GM12878 (cell line): ENCODE results near the gene JUND. TPM values are rescaled to one million over a fixed set of nuclear protein-coding genes. Genes with fewer than 3 reads are reported as not detected.

Experiments used
- ATAC-seq: fragments of 200-7000 bp; cut with Tn5 transposase; 3 replicates; pipeline ENCODE4 v1.9.1; 2020; ENCODE audit warnings: mild to moderate bottlenecking, moderate library complexity
- BruUV-seq: library from RNA; stranded (reverse); fragments of 400-500 nt; replicated peaks from 2 replicates; lab custom pipeline; 2021; lab: Mats Ljungman, UMichigan
- CTCF ChIA-PET: fragments of 300-600 bp; sonication (Branson Sonifier 250); formaldehyde crosslinking; extraction: SDS; loops from one replicate; lab custom pipeline; 2021; ENCODE audit warnings: inconsistent platforms; lab: Yijun Ruan, JAX
- POLR2A ChIA-PET: fragments of 350-600 bp; formaldehyde crosslinking; extraction: SDS; loops from one replicate; lab custom pipeline; 2021; ENCODE audit warnings: inconsistent platforms; lab: Charles Lee
- RAD21 ChIA-PET: fragments of 300-600 bp; sonication (Branson Sonifier 250); formaldehyde crosslinking; loops from one replicate; lab custom pipeline; 2023; ENCODE audit warnings: antibody characterized with exemption; ENCODE audit not compliant: unreplicated experiment; lab: Charles Lee
- SMC1A ChIA-PET: fragments of 300-600 bp; sonication (Branson Sonifier 250); formaldehyde crosslinking; loops from one replicate; lab custom pipeline; 2023; ENCODE audit not compliant: unreplicated experiment, uncharacterized antibody; lab: Charles Lee
- DNase-seq: peaks from one replicate; pipeline ENCODE4 v3.0.0-alpha.2; 2011; ENCODE audit warnings: low read depth, low spot score
- FAIRE-seq: peaks from 3 replicates; lab custom pipeline; 2011; peaks lifted over from hg19 to GRCh38; lab: Jason Lieb, UNC
- H2AFZ ChIP-seq: 2 replicates; pipeline ENCODE4 v1.6.0; 2011; ENCODE audit warnings: low read depth, low read length, control low read depth; ENCODE audit not compliant: control insufficient read depth
- H3K27ac ChIP-seq: 2 replicates; pipeline ENCODE4 v1.5.1; 2011; ENCODE audit warnings: control low read depth; ENCODE audit not compliant: control insufficient read depth, insufficient read depth
- H3K27me3 ChIP-seq, 2 experiments: replicated peaks in 1 of 2; 2 replicates each; pipeline versions ENCODE4 v1.6.0 to v1.6.1; 2011; ENCODE audit warnings: low read length in 1 of 2; ENCODE audit not compliant: control insufficient read depth in 2 of 2, insufficient read depth in 2 of 2
- H3K36me3 ChIP-seq, 2 experiments: 2 replicates each; pipeline ENCODE4 v1.5.1; 2011; ENCODE audit warnings: low read length in 1 of 2; ENCODE audit not compliant: control insufficient read depth in 2 of 2, insufficient read depth in 2 of 2
- H3K4me1 ChIP-seq: 2 replicates; pipeline ENCODE4 v1.6.1; 2011; ENCODE audit warnings: mild to moderate bottlenecking, low read length, moderate library complexity, mixed read lengths; ENCODE audit not compliant: control insufficient read depth, insufficient read depth
- H3K4me2 ChIP-seq: 2 replicates; pipeline ENCODE4 v1.6.0; 2011; ENCODE audit warnings: control low read depth; ENCODE audit not compliant: control insufficient read depth, insufficient read depth
- H3K4me3 ChIP-seq: fragments of 200-600 bp; sonication (generic); 2 replicates; pipeline ENCODE4 v1.5.1; 2016
- H3K79me2 ChIP-seq: 2 replicates; pipeline ENCODE4 v1.6.0; 2011; ENCODE audit warnings: low read length; ENCODE audit not compliant: control insufficient read depth, insufficient read depth
- H3K9ac ChIP-seq: 2 replicates; pipeline ENCODE4 v1.8.0; 2011; ENCODE audit warnings: low read length, control low read depth, mixed read lengths; ENCODE audit not compliant: control insufficient read depth, insufficient read depth
- H3K9me3 ChIP-seq: replicated peaks from 3 replicates; pipeline ENCODE4 v1.5.1; 2011; ENCODE audit warnings: mild to moderate bottlenecking, low read length; ENCODE audit not compliant: control insufficient read depth, insufficient read depth
- H4K20me1 ChIP-seq: 2 replicates; pipeline ENCODE4 v1.6.0; 2011; ENCODE audit not compliant: control insufficient read depth, insufficient read depth
- MYB ChIP-seq: fragments of 150-350 bp; IDR thresholded peaks from 2 replicates; pipeline ENCODE4 v1.6.1; 2014; ENCODE audit warnings: mild to moderate bottlenecking, low read depth, low read length, borderline replicate concordance
- PBX3 ChIP-seq: IDR thresholded peaks from 2 replicates; pipeline ENCODE4 v1.6.1; 2011; ENCODE audit warnings: mild to moderate bottlenecking, low read depth, low read length, moderate library complexity; ENCODE audit not compliant: insufficient replicate concordance
- SMAD1 ChIP-seq: fragments of 450-650 bp; IDR thresholded peaks from 2 replicates; pipeline ENCODE4 v1.6.1; 2018; ENCODE audit warnings: mild to moderate bottlenecking, low read depth; ENCODE audit not compliant: partially characterized antibody
- USF2 ChIP-seq: IDR thresholded peaks from 2 replicates; pipeline ENCODE4 v1.6.1; 2011; ENCODE audit warnings: low read depth, low read length, improper control_type of control experiment, borderline replicate concordance
- WGBS: methylation state at CpG from one replicate; pipeline ENCODE4 v1.1.6; 2016; ENCODE audit warnings: low lambda C conversion rate; ENCODE audit not compliant: insufficient replicate concordance, insufficient coverage; ENCODE audit errors: missing lambda C conversion rate; 5-methylcytosine and 5-hydroxymethylcytosine counted together
- in situ Hi-C: fragments of 300-500 bp; cut with MboI; formaldehyde crosslinking; loops from 9 replicates; pipeline ENCODE4 v1.14.3; 2018; ENCODE audit warnings: mixed read lengths
- intact Hi-C: fragments of 100-400 bp; cut with micrococcal nuclease; formaldehyde crosslinking; loops from one replicate; pipeline ENCODE4 v1.14.2; 2022; ENCODE audit not compliant: unreplicated experiment
- polyA plus RNA-seq, 11 experiments: library from polyadenylated mRNA; depleted of rRNA in 4 of 11; unstranded in 6 of 11; stranded (reverse) in 5 of 11; fragments of >200 nt; fragmentation: Nextera tagmentation in 4 of 11; fragmentation: Illumina TruSeq in 1 of 11; extraction: Ambion mirVana in 4 of 11; extraction: Trizol in 1 of 11; gene quantifications; 1 replicate in 1 of 11; 2 replicates in 10 of 11; pipeline versions ENCODE4 v1.2.1 to v1.2.3, GENCODE V29; 2011 to 2016; ENCODE audit warnings: inconsistent platforms in 2 of 11, missing spikeins in 2 of 11, low read depth in 1 of 11
- total RNA-seq, 4 experiments: library from RNA; depleted of rRNA in 3 of 4; stranded (reverse); fragments of >200 nt in 3 of 4; fragmentation: Illumina TruSeq in 1 of 4; extraction: Trizol in 1 of 4; gene quantifications; 2 replicates each; pipeline versions ENCODE4 v1.2.1 to v1.2.3, GENCODE V29; 2013 to 2021

JUND gene
- total and polyA plus RNA-seq, 10 of the 15 experiments (the other 5 are each of a cell fraction or from before 2014, with no cell fraction given) = 7.4 to 164 (median 18.8) TPM

GRCh38 chr19:18234194-18234593 lies 47.2 kb downstream of the JUND start:
- BruUV-seq = no TSS peak
- in situ Hi-C loops = no loop called here
- CTCF ChIA-PET = interaction anchor here (1.4 kb wide), 1 partner anchor 94 kb away, joined by 3 read pairs; no protein-coding TSS in a partner anchor
- no peak overlapping the region for H3K4me3 ChIP-seq
- H3K79me2 ChIP-seq = no peaks in the 10 kb centered on the region
- no peaks in the 10 kb centered on the region for H3K4me1 ChIP-seq
- H2AFZ ChIP-seq = no peak overlapping the region
- TF ChIP-seq PBX3 (no peak), MYB (no peak), SMAD1 (no peak), USF2 (no peak)
- TF ChIP-seq, all 136 proteins: peak for 0
- FAIRE-seq = no peak
- Histone ChIP-seq H4K20me1 (no peaks in the 10 kb centered on the region), H3K27me3 (no peaks in the 10 kb centered on the region; a peak in 2 of 4 replicates), H3K9ac (no peak overlapping the region), H3K9me3 (no peaks in the 10 kb centered on the region; the same call in 2 of the 3 replicates), H3K4me2 (no peak overlapping the region), H3K36me3 (no peaks in the 10 kb centered on the region), H3K27ac (no peak overlapping the region)
- ChIA-PET SMC1A (no interaction called here), RAD21 (no interaction called here), POLR2A (no interaction called here)
- no peak for ATAC-seq
- WGBS = 29% methylated on average over 6 of the region's 6 CpGs
- DNase-seq = no peak
- intact Hi-C loops = no loop called here
